B cell (primary cell): ENCODE data around the gene MGAT5. TPM values are rescaled to one million over a fixed set of nuclear protein-coding genes. Genes with fewer than 3 reads are reported as not detected.

ENCODE experiments used
- ATAC-seq: fragments of 200-7000 bp; cut with Tn5 transposase; one replicate; pipeline ENCODE4 v1.10.0; 2021; ENCODE audit warnings: low read depth, mild to moderate bottlenecking, moderate number of reproducible peaks, moderate library complexity
- CTCF ChIA-PET: fragments of 350-600 bp; sonication (Branson Sonifier 250); formaldehyde crosslinking; loops from one replicate; lab custom pipeline; 2021; ENCODE audit warnings: antibody characterized with exemption, inconsistent platforms; lab: Charles Lee
- POLR2A ChIA-PET: fragments of 350-600 bp; sonication (Branson Sonifier 250); formaldehyde crosslinking; loops from one replicate; lab custom pipeline; 2021; ENCODE audit warnings: antibody characterized with exemption; lab: Charles Lee
- DNase-seq: peaks from one replicate; pipeline ENCODE4 v3.0.0; 2013
- H2AFZ ChIP-seq: 2 replicates; pipeline ENCODE4 v1.6.1; 2012; ENCODE audit warnings: mild to moderate bottlenecking, low read depth, low read length; ENCODE audit not compliant: insufficient read depth, poor library complexity, severe bottlenecking
- H3K27ac ChIP-seq, 2 donors: 1 replicate in 1 of 2; 2 replicates in 1 of 2; pipeline ENCODE4 v1.5.1; 2012 to 2013; ENCODE audit warnings: low read length in 2 of 2, mild to moderate bottlenecking in 2 of 2, moderate library complexity in 1 of 2
- H3K27me3 ChIP-seq, 4 experiments: fragments of 200-600 bp in 1 of 4; sonication (generic) in 1 of 4; replicated peaks in 1 of 4; 1 replicate in 2 of 4; 2 replicates in 2 of 4; pipeline versions ENCODE4 v1.6.1 to v1.7.0; 2013 to 2016; ENCODE audit warnings: low read length in 3 of 4, mild to moderate bottlenecking in 2 of 4, mixed read lengths in 1 of 4, moderate library complexity in 1 of 4; ENCODE audit not compliant: insufficient read depth in 4 of 4, control insufficient read depth in 3 of 4; ENCODE audit errors: control extremely low read depth in 1 of 4
- H3K36me3 ChIP-seq, 2 experiments: replicated peaks in 1 of 2; 1 replicate in 1 of 2; 2 replicates in 1 of 2; pipeline versions ENCODE4 v1.6.1 to v1.7.1; 2013; ENCODE audit warnings: low read length in 1 of 2; ENCODE audit not compliant: insufficient read depth in 2 of 2, control insufficient read depth in 1 of 2; ENCODE audit errors: control extremely low read depth in 1 of 2, extremely low read depth in 1 of 2
- H3K4me1 ChIP-seq, 2 donors: fragments of 200-600 bp in 1 of 2; sonication (generic) in 1 of 2; 1 replicate in 1 of 2; 2 replicates in 1 of 2; pipeline versions ENCODE4 v1.5.1 to v1.6.1; 2013 to 2017; ENCODE audit warnings: low read length in 2 of 2; ENCODE audit not compliant: control insufficient read depth in 2 of 2, insufficient read depth in 2 of 2
- H3K4me2 ChIP-seq: replicated peaks from 2 replicates; pipeline ENCODE3; 2012; ENCODE audit warnings: mild to moderate bottlenecking, low read depth, low read length; ENCODE audit not compliant: poor library complexity, severe bottlenecking
- H3K4me3 ChIP-seq, 5 experiments: fragments of 200-600 bp in 1 of 5; sonication (generic) in 1 of 5; 1 replicate in 3 of 5; 2 replicates in 2 of 5; pipeline versions ENCODE4 v1.5.1 to v1.7.0; 2011 to 2016; ENCODE audit warnings: low read length in 4 of 5, mild to moderate bottlenecking in 4 of 5, low read depth in 2 of 5, control low read depth in 1 of 5, moderate library complexity in 1 of 5; ENCODE audit not compliant: insufficient read depth in 1 of 5; ENCODE audit errors: control extremely low read depth in 1 of 5, extremely low read depth in 1 of 5
- H3K79me2 ChIP-seq: fragments of 200-600 bp; sonication (generic); one replicate; pipeline ENCODE4 v1.6.0; 2016; ENCODE audit warnings: low read length; ENCODE audit not compliant: control insufficient read depth, insufficient read depth
- H3K9ac ChIP-seq: fragments of 200-600 bp; sonication (generic); 2 replicates; pipeline ENCODE4 v1.6.1; 2017; ENCODE audit warnings: mild to moderate bottlenecking, low read length, moderate library complexity
- H3K9me3 ChIP-seq, 3 donors: one replicate each; pipeline versions ENCODE4 v1.6.1 to v1.7.1; 2013; ENCODE audit warnings: low read length in 2 of 3; ENCODE audit not compliant: control insufficient read depth in 2 of 3, insufficient read depth in 1 of 3; ENCODE audit errors: control extremely low read depth in 1 of 3
- H4K20me1 ChIP-seq: 2 replicates; pipeline ENCODE4 v1.6.0; 2012; ENCODE audit warnings: mild to moderate bottlenecking, low read length; ENCODE audit not compliant: insufficient read depth, control insufficient read depth, poor library complexity, severe bottlenecking
- H3K27ac Mint-ChIP-seq: one replicate; pipeline ENCODE4 v1.8.0; 2021; ENCODE audit warnings: mixed read lengths
- H3K27me3 Mint-ChIP-seq: one replicate; pipeline ENCODE4 v1.8.0; 2021; ENCODE audit warnings: mixed read lengths
- H3K4me1 Mint-ChIP-seq: one replicate; pipeline ENCODE4 v1.8.0; 2021; ENCODE audit warnings: mixed read lengths
- H3K4me3 Mint-ChIP-seq: one replicate; pipeline ENCODE4 v1.8.0; 2021; ENCODE audit warnings: mixed read lengths
- H3K9me3 Mint-ChIP-seq: one replicate; pipeline ENCODE4 v1.8.0; 2022; ENCODE audit warnings: mixed read lengths; ENCODE audit not compliant: insufficient read depth
- EZH2 ChIP-seq: IDR thresholded peaks from 2 replicates; pipeline ENCODE4 v1.6.1; 2012; ENCODE audit warnings: borderline replicate concordance, low read depth, mild to moderate bottlenecking, moderate library complexity, low read length; ENCODE audit not compliant: insufficient read depth, poor library complexity, severe bottlenecking
- WGBS: methylation state at CpG from one replicate; pipeline ENCODE4 v1.1.5; 2013; ENCODE audit warnings: missing lambda C conversion rate; ENCODE audit not compliant: insufficient coverage; 5-methylcytosine and 5-hydroxymethylcytosine counted together
- intact Hi-C: fragments of 100-400 bp; cut with micrococcal nuclease; formaldehyde crosslinking; loops from one replicate; pipeline ENCODE4 v1.10.0; 2022
- polyA plus RNA-seq: library from polyadenylated mRNA; depleted of rRNA; stranded (reverse); fragments of >200 nt; gene quantifications from 2 replicates; pipeline ENCODE4 v1.2.3, GENCODE V29; 2012
- total RNA-seq, 2 donors: library from RNA; stranded (reverse); fragments of 120-200 nt in 1 of 2; gene quantifications; 1 replicate in 1 of 2; 2 replicates in 1 of 2; pipeline versions ENCODE4 v1.2.3 to v1.2.4, GENCODE V29; 2013 to 2022
- TF ChIP-seq, protein P1 (sequence below): fragments of 200-600 bp; IDR thresholded peaks from one replicate; pipeline ENCODE4 v1.8.0; 2022; ENCODE audit warnings: antibody characterized with exemption, mild to moderate bottlenecking

MGAT5 gene
- total and polyA plus RNA-seq, 2 donors (not counting 1 experiment from before 2014, with no cell fraction given), result 27.2 to 184 TPM

DNA sequence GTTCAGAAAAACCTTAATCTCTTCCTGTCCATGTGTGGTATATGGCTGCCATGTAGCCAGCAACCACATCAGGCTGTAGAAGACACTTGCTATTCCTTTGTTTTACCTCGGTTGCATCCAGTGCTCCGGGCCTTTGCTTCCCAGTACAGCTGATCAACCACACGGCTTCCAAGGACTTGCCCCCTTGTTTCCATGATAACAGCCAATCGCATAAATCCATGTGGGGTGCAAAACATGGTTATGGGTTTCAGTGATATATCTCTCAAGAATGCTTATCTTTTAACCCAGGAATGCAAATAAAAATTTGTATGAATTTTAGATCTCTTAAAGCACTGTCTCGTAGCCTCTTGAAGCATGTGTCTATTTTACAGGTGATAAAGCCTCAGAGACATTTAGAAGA, 118.3 kb downstream of the MGAT5 start:
- 100% methylated on average over 1 of the region's 5 CpGs for WGBS
- Histone ChIP-seq H3K9ac (no peak overlapping the region), H3K9me3 (no peaks in the 10 kb centered on the region), H3K4me3 (no peak overlapping the region), H3K4me1 (peaks cover 19 to 22% of the 10 kb centered on the region in 2 donors), H2AFZ (no peak overlapping the region), H3K27me3 (no peaks in the 10 kb centered on the region), H3K27ac (peak overlapping the region in 1 of 2 donors; percentile 40), H3K4me2 (no peak overlapping the region), H3K79me2 (peaks cover 78% of the 10 kb centered on the region), H3K36me3 (peaks cover 25 to 93% of the 10 kb centered on the region in 2 experiments), H4K20me1 (peaks cover 17% of the 10 kb centered on the region)
- POLR2A ChIA-PET, result no interaction called here
- H3K4me1 Mint-ChIP-seq, result peaks cover 26% of the 10 kb centered on the region
- no peak overlapping the region for H3K4me3 Mint-ChIP-seq
- no peak overlapping the region for H3K27ac Mint-ChIP-seq
- DNase-seq (no peak), ATAC-seq (no peak)
- intact Hi-C loops, result no loop called here
- CTCF ChIA-PET, result interaction anchor here (1.0 to 1.8 kb wide), 3 partner anchors 39 to 253 kb away, joined by 3 to 5 read pairs (median 5); no protein-coding TSS in a partner anchor
- no peaks in the 10 kb centered on the region for H3K9me3 Mint-ChIP-seq
- TF ChIP-seq, protein P1, sequence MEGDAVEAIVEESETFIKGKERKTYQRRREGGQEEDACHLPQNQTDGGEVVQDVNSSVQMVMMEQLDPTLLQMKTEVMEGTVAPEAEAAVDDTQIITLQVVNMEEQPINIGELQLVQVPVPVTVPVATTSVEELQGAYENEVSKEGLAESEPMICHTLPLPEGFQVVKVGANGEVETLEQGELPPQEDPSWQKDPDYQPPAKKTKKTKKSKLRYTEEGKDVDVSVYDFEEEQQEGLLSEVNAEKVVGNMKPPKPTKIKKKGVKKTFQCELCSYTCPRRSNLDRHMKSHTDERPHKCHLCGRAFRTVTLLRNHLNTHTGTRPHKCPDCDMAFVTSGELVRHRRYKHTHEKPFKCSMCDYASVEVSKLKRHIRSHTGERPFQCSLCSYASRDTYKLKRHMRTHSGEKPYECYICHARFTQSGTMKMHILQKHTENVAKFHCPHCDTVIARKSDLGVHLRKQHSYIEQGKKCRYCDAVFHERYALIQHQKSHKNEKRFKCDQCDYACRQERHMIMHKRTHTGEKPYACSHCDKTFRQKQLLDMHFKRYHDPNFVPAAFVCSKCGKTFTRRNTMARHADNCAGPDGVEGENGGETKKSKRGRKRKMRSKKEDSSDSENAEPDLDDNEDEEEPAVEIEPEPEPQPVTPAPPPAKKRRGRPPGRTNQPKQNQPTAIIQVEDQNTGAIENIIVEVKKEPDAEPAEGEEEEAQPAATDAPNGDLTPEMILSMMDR, result no peak
- no peak for TF ChIP-seq EZH2
- no peaks in the 10 kb centered on the region for H3K27me3 Mint-ChIP-seq

DNA sequence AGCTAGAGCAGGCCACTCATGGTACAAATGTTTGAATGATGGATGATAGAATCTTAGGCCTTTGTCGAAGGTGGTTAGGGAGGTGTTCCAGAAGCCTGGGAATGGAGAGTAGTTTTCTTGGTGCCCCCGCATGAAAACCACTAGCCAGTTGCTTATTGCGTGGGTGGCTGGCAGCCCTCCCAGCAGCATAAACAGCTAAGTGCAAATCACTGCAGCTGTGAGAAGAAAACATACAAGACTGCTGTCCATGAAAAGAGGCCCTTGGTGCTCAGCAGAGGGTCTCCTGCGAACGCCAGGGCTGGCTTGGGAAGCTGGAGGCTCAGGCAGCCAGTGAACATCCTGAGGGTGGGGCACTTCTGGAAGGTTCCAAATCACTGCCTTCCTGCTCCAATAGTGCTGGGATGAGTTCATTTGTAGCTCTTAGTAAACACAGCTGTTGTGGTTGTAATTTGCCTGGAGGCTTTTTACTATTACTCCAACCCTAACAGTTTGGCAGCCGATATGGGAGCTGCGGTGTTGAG, 118.8 kb downstream of the MGAT5 start:
- CTCF ChIA-PET, result interaction anchor here (0.9 to 1.8 kb wide), 4 partner anchors 38 to 486 kb away, joined by 3 to 5 read pairs (median 3); no protein-coding TSS in a partner anchor
- POLR2A ChIA-PET, result no interaction called here
- no peak overlapping the region for H3K4me2 ChIP-seq
- no peak overlapping the region for H3K4me3 Mint-ChIP-seq
- no peaks in the 10 kb centered on the region for H3K27me3 ChIP-seq
- TF ChIP-seq, protein P1, result no peak
- no peak for TF ChIP-seq EZH2
- H3K36me3 ChIP-seq, result peaks cover 20 to 93% of the 10 kb centered on the region in 2 experiments
- no peaks in the 10 kb centered on the region for H3K27me3 Mint-ChIP-seq
- no peak overlapping the region for H3K27ac Mint-ChIP-seq
- no peak for ATAC-seq
- no peak overlapping the region for H2AFZ ChIP-seq
- no peaks in the 10 kb centered on the region for H3K9me3 Mint-ChIP-seq
- H3K79me2 ChIP-seq, result peaks cover 80% of the 10 kb centered on the region
- WGBS, result 97% methylated on average over 7 of the region's 7 CpGs
- no peak for DNase-seq
- H3K4me1 ChIP-seq, result peaks cover 16 to 17% of the 10 kb centered on the region in 2 donors
- H3K9ac ChIP-seq, result no peak overlapping the region
- no peak overlapping the region for H3K4me3 ChIP-seq
- H3K9me3 ChIP-seq, result no peaks in the 10 kb centered on the region
- peaks cover 17% of the 10 kb centered on the region for H4K20me1 ChIP-seq
- peak overlapping the region in 1 of 2 donors; percentile 11 for H3K27ac ChIP-seq
- intact Hi-C loops, result no loop called here
- H3K4me1 Mint-ChIP-seq, result peaks cover 22% of the 10 kb centered on the region
